HTR-8/SVneo (cell line): Measurements from ENCODE around the gene MTMR2.
"Not testable (repeated sequence)": the region's sequence is repeated elsewhere in the genome, so short reads cannot be mapped to it uniquely, and the experiment has no call there.

Source experiments
- DNase-seq: peaks from one replicate; pipeline ENCODE4 v3.0.0; 2011; ENCODE audit warnings: low spot score, mixed read lengths; ENCODE audit not compliant: insufficient read length
- FAIRE-seq: peaks from 2 replicates; lab custom pipeline; 2011; peaks lifted over from hg19 to GRCh38; lab: Jason Lieb, UNC

Gene MTMR2

DNA sequence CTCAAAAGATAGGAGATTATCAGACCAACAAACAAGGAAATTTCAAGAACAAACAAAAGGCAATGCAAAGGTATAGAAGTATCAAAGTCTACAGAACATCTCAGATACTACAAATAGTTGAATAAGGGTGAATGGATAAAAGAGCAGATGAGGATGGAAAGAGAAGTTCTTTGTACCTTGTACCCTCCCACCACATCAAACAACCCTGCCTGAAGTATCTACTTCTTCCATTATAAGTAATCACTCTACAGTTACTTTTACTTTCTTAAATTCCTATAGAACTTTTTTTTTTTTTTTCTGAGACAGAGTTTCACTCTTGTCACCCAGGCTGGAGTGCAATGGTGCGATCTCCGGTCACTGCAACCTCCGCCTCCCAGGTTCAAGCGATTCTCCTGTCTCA lies 35.1 kb downstream of the MTMR2 start:
- FAIRE-seq, result no peak
- no peak for DNase-seq

DNA sequence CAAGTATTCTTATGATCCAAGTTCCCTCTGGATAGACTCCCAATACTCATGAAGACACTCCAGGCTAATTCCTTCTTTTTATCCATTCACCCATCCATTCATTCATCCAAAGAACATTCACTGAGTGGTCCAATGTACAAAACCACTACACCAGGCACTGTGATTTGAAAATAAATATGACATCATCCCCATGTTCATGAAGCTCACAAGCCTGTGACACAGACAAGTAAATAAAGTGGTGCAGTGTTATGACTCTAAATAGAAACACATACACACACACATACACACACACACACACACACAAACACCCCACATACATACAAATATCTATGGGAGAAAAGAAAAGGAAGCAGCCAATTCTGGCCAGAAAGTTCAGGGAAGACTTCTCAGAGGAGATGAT lies 35.5 kb downstream of the MTMR2 start:
- DNase-seq (no peak), FAIRE-seq (no peak)

DNA sequence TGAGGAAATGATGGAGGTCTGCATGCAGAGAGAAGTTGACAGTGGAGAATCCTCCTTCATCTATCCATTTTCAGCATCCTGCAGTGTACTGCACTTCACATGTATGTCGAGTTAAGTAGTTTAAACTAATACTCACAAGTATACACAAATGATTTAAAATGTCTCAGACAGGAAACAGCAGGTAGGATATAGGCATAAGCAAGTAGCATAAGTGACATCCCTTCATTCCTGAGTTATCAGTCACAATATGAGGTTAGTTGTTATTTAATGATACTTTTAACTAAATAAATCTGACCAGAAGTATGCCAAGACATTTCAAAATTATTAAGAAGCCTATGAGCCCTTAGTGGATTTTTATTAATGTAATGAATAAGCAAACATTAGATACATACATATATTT lies 37.4 kb downstream of the MTMR2 start:
- no peak for FAIRE-seq

DNA sequence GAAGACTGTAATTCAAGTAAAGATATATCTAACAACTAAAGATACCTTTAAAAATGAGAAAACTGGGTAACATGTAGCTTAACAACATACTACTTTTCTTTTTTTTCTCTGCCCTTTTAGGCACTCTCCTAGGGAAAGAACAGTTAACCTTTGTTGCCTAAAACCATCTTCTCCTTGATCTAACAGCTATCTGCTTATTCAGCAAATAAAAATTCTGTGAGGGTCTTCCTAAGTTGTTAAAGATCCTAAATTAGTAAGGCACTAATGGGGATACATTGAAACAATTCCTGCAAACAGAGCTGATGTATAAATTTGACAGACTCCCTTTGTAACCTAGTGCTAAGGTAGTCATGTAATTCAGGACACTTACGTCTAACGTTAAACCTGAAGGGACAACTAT lies 39.1 kb downstream of the MTMR2 start:
- no peak for DNase-seq
- FAIRE-seq, result no peak

More for the DNA sequence above, 37.4 kb downstream of the MTMR2 start:
- DNase-seq, result no peak

DNA sequence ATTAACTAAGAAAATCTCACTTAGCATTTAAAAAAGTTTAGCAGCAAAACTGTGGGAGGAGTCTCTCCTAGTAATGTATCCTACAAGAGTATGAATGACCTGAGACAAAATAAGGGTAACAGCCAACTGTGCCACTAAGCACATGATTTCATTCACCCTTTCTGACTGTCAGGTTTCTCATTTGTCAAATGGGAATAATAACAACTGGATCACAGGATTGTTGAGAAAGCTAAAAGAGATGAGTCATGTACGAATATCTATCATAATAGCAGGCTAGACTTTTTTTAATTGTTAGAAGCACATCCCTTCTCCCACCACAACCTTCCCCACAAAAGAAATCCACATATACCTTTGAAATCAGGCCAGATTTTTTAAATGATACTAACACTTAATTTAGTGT lies 39.5 kb downstream of the MTMR2 start:
- DNase-seq (no peak), FAIRE-seq (no peak)

DNA sequence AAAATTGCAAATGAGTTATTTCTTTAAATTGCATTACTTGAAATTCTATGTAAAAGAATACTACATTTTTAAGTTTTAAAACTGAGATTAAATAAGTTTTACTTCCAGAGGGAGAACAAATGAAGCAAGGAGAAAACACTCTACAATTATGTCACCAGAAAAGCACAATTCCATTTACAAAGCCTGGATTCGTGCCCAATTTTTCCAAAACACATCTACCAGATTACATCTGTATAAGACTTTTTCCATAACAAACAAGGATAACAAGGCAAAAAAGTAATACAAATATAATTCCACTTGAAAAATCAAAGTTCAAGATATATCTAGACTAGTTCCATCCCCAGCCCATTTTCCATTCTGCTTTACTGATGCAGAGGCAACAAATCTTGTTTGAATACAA lies 40.5 kb downstream of the MTMR2 start:
- DNase-seq (no peak), FAIRE-seq (no peak)

DNA sequence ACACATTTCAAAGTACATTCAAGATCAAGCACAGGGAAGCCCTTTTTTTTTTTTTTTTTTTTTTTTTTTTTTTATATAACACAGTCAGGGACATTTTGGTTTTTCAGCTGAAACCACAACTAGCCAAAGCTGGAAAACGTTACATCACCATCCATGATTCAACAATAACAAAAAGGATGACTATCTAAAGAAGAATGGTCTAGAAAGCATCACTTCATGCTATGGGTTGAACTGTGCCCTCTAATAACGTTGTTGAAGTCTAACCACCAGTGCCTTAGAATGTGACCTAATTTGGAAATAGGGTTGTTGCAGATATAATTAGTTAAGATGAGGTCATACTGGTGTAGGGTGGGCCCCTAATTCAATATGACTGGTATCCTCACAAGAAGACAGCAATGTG lies 46.6 kb downstream of the MTMR2 start:
- DNase-seq (peak; percentile 6), FAIRE-seq (no peak)

DNA sequence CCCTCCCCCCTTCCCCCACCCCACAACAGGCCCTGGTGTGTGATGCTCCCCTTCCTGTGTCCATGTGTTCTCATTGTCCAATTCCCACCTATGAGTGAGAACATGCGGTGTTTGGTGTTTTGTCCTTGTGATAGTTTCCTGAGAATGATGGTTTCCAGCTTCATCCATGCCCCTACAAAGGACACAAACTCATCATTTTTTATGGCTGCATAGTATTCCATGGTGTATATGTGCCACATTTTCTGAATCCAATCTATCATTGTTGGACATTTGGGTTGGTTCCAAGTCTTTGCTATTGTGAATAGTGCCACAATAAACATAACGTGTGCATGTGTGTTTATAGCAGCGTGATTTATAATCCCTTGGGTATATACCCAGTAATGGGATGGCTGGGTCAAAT lies 53.0 kb downstream of the MTMR2 start:
- not testable (repeated sequence) for FAIRE-seq, DNase-seq

DNA sequence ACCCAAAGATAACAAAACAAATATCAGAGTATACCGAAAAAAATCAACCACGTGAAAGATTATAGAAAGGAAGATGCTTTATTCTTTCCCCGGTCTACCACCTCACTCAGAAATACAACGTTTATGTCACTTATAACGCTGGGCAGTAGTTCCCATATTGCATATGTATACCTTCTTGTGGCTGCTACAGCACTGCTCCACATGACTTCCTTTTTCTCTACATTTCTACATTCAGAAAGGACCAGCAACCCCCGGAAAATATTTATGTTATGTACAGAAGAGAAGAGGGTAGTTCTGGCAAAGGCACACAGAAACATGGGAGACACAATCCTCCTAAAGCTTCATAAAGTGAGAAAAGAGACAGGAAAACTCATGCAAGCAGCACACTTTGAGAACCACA lies 56.8 kb downstream of the MTMR2 start:
- DNase-seq, result no peak
- FAIRE-seq, result no peak

DNA sequence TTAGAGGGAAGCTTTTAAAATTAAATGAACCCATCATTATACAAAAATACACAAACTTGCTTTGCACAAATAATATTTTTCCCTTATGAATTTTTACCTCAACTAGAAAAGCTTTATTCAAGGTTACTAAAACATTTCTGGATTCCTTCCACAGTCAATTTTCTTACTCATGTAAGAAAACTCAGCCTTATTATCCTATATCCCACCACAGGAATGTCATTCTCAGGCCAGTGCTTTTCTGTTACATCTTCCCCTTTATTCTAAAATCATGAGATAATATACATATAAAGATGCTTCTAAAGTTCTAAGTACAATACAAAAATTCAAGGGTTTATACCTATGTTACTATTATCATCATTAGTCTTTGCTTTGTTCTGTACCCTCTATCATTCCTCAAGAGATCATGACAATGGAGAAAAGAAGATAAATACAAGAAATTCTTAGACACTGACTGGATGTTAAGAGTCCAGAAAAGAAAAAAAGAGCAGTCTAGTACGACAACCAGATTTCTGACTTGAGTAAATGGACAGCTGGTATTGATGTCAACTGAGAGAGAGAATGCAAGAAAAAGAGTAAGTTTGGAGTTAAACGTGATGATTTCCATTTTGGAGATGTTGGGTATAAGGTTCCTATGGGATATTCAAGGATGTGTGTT lies 60.3 kb downstream of the MTMR2 start:
- no peak for DNase-seq
- FAIRE-seq, result no peak

DNA sequence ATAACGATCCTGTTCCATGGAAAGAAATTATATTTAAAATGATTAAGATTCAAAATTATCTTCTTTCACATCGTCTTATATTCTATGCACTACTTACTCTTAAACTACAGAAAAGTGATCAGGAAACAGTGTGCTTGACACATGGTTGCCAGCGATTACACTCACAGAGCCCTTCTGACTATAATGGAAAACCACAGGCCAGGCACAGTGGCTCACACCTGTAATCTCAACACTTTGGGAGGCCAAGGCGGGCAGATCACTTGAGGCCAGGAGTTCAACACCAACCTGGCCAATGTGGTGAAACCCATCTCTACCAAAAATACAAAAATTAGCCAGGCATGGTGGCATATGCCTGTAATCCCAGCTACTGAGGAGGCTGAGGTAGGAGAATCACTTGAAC lies 63.9 kb downstream of the MTMR2 start:
- not testable (repeated sequence) for FAIRE-seq, DNase-seq

DNA sequence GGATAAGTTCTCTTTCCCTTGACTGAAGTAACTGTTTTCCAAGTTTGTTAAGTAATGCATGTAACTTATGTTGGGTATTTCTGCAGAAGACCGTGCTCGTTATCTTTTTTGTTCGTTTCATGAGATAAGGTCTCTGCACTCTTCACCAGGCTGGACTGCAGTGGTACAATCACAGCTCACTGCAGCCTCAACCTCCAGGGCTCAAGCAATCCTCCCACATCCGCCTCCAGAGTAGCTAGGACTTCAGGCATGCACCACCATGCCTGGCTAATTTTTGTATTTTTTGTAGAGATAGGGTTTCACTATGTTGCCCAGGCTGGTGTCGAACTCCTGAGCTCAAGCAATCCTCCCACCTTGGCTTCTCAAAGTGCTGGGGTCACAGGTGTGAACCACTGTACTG lies 69.5 kb downstream of the MTMR2 start:
- not testable (repeated sequence) for FAIRE-seq, DNase-seq

DNA sequence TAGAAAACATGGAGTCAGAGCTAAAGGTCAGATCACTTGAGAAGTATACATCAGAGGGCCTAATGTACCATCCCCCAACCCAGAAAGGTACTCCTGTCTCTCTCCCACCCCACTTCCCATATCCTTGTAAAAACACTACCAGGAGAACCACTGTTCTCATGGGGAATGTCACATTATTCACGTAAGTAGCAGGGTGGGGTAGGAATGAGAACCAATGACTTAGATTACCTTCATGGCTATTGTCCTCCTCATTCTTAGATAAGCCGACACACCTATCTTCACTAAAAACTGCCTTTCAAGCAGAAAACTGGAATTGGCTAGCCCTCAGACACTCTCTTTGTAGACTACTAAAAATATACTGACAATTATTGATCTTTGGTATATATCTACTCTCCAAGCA lies 70.0 kb downstream of the MTMR2 start:
- DNase-seq, result no peak
- FAIRE-seq, result no peak

DNA sequence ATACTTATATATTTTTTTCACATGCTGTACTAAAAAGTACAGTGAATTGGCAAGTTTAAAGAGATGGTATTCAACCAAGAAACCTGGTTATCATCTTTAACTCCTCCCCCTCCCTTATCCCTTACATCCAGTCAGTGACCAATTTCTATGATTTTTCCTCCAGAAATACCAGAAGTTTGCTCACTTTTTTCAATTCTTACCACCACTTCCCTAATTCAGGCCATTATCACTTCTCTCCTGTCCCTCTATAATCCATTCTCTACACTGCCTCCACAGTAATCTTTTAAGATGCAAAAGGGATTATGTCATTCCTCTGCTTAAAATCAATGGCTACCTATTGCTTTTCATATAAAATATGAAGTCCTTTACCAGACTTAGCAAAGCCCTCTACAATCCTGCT lies 70.8 kb downstream of the MTMR2 start:
- FAIRE-seq (no peak), DNase-seq (no peak)

DNA sequence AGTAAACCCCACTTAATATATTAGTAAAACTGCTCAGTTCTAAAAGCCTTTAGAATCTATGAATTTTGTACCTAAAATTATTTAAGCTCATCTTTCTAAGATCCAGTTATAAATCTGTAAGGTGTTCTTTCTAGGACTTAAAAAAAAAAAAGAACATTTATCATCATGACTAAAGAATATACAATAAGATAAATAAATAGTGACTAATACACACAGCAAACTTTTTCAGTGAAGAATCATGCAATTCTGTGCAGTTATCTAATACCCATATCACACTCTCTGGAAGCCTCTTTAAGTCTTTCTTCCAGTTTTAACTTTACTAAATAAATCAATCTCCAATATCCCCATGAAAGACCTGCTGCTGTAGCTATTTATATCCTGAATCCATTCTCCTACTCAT lies 73.8 kb downstream of the MTMR2 start:
- FAIRE-seq (no peak), DNase-seq (no peak)

DNA sequence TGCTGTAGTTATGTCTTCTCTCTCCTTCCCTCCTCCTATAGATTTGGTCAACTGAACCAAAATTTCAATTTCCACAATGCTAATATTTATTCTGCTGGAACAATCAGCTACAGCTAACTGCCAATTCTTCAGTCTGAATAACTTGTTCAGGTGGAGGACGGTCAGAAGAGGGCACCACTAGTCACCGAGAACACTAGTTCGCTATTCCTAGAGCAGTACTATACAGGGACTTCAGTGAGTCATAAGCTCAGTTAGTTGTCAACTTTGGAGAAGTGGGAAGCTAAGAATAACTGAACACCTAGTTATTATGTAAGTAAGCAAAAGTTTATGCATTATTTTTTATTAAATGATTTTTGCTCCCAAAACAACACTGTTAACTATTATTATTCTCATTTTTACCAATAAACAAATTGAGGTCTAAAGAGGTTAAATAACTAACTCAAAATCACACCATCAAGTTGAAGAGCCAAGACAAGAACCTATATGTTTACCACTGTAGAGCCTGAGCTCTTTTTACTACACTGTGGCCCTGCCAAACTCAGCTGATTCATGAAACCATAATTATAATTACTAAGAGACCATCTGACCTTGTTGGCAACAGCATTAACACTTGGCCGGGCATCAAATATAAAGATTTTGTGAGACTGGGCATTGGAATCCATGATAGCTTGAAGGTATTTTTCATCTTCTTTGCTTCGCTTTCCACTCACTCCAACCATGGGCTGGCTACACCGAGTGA lies 74.7 kb downstream of the MTMR2 start:
- peak; percentile 48 for FAIRE-seq
- DNase-seq, result peak; percentile 75

DNA sequence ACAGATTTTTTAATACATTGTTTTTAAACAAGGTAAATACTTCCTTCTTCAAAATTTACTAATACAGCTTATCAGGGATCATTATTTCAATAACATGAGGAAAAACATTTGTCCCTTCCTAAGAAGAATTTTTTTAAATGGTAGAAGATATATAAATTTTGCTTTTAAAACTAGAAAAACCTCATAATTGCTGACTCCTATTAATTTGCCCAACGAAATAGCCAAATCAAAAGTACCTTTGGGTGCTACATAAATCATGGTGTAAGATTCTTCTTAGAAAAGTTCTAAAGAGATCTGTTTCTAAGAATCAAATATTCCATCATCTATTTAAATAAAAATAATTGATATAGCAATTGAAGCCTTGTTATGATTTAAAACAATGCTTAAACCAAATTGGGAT lies 78.7 kb downstream of the MTMR2 start:
- no peak for DNase-seq
- FAIRE-seq, result no peak

DNA sequence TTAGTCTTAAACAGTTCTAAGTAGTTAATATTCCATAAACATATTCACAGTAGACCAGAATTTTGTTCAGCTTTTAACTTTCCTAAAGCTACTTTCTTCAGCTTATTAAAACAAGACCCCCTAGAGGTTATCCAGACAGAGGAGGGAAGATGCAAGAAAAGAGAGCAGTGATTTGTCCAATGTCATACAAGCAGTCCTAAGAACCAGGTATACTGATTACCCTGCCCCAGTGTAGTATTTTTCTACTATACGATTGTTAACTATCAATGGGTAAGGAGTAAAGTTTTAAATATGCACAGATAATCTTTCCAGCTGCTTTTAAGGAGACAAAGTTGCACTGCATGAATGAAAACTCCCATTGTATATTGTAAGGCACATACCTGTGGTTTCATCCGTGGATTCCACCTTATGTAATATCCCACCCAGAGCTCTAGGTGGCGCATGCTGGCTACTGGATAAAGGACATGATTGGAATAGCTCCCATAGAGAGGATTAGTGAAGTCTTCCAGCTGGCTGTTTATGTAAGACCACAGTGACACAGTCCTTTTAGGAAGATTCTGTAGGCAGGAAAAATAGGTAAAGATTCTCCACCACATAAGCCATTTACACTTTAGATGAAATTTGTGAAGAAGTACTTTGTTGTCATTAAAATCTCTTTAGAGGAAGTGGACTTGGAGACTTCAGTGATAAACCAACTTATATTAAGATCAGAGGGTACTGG lies 88.0 kb downstream of the MTMR2 start:
- FAIRE-seq (peak; percentile 58), DNase-seq (peak; percentile 65)

DNA sequence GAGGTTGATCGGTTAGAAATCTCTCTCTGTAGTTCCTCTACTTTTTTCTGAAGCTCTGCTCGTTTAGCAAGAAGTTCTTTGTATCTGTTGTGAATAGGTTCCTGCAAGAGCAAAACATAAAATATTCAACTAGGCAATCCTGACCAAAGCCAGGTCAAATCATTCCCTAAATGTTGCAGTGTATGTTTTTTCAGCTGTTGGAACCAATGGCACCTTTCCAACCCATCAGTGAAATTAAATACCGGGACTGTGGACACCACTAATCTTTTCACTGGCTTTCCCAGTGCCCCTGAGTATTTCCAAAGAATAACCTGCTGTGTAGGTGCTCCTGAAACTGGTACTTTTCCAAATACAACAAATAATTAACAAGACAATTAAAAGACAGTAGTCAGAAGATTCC lies 88.6 kb downstream of the MTMR2 start:
- no peak for FAIRE-seq
- DNase-seq, result no peak

DNA sequence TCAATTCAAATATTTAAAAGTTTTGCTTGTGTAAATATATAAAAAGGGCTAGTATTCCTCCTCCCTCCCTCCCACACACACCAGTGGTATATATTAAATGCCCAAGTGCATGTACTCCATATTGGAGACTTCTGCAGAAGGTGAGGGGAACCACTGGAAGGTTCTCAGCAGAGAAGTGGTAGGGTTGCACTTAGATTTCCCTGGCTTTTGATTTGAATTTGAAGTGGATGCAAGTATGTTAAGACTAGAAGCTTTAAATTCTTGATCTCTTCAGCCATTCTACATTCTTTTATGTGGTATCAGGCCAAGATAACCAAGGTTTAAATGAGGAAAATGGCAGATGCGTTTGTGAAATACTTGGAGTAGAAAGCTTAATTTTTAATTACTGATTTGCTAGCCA lies 90.5 kb downstream of the MTMR2 start:
- DNase-seq (no peak), FAIRE-seq (no peak)

DNA sequence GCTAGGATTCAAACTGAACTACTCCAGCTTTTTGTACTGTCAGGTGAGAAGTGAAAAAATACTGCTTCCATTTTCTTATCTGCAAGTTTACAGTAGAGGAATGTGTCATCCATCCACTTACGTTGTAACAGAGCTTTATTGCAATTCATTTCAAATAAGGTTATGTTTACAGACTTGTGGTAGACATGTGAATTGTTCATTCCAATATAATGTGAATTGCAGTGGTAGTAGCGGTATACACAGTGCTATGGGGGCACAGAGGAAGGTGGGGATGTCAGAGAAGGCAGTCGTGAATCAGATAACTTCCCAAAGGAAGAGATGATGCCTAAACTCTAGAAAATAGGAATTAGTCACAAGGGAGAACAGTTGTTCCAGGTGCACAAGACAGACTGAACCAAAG lies 91.1 kb downstream of the MTMR2 start:
- FAIRE-seq (peak; percentile 92), DNase-seq (no peak)
